ENCODE data around the gene DNAH8.
A peak's percentile ranks its signal among the peaks of the same experiment; 100 is the strongest.
"Not testable (repeated sequence)": the region's sequence is repeated elsewhere in the genome, so short reads cannot be mapped to it uniquely, and the experiment has no call there.

DNAH8 gene

GRCh38 chr6:38779310-38780062 lies 64.4 kb downstream of the DNAH8 start:
- H3K36me3 ChIP-seq (replicated peaks), result no peaks in the 10 kb centered on the region
- no peak for DNase-seq (ENCODE audit: low spot score in 2 of 2)
- H3K9me3 ChIP-seq, result no peaks in the 10 kb centered on the region
- H3K4me1 ChIP-seq, result peaks cover 13% of the 10 kb centered on the region
- no peaks in the 10 kb centered on the region; the same call in 1 of the 2 replicates for H3K27me3 ChIP-seq (ENCODE audit: low read depth)
- H3K4me3 ChIP-seq, result no peak overlapping the region
- in situ Hi-C loops (cut with MboI; ENCODE audit: low sequenced_read_pairs), result no loop called here

DNA sequence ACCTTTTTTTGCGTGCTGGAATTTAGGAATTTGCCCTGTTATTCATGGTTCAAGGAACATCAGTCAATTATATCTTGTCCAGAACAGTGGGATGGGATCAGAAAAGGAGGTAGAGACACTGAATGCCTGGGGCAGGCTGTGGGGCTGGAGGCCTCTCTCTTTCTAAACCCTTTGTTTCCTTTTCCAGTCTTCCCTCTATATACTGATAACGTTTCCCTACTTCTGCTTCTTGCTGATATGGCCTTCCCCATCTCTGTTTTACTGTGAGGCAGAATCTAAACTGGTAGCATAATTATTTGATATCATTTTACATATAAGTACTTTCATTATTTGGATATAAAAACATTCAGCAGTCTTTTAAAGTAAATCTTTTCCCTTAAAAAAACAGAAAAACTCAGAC lies 67.5 kb downstream of the DNAH8 start:
- Histone ChIP-seq H3K9me3 (no peaks in the 10 kb centered on the region), H3K4me1 (peaks cover 29% of the 10 kb centered on the region), H3K4me3 (no peak overlapping the region), H3K27me3 (ENCODE audit: low read depth) (no peaks in the 10 kb centered on the region; the same call in 1 of the 2 replicates), H3K36me3 (replicated peaks) (no peaks in the 10 kb centered on the region)
- DNase-seq (ENCODE audit: low spot score in 2 of 2), result no peak
- in situ Hi-C loops (cut with MboI; ENCODE audit: low sequenced_read_pairs), result no loop called here

DNA sequence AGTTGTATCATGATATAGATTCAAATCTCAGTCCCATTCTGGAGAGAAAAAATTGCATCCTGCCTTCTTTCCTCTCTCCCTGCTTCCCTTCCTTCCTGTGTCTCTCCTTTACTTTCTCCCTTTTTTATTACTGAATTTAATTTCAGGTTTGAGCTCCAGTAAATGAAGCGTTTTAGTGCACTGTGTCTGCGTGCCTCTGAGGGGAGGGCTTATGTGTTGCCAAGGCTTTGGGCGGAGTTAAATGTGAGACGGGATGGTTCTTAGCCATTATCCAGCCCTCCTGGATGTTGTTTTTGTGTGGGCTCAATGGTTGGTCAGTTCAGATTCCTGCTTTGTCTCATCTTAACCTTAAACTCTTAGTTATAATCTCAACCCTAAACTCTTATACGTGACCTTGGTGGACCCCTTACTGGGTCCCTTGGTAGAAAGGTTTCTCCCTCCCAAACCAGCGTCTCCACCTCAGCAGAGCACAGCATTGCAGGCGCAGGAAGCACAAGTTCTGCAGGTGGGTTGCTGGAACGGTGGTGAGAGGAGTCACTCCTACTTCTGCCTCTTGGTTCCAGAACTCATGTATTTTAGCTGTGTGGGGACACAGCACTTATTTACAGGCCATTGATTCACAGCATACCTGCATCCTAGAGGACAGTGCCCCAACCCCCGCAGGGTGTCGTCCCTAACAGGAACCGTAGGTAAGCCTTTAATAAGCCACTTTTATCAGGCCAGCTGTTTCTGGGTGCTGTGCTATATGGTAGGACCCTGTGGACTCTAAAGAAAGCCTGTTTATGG lies 68.5 kb downstream of the DNAH8 start:
- H3K27me3 ChIP-seq (ENCODE audit: low read depth), result no peaks in the 10 kb centered on the region; the same call in 1 of the 2 replicates
- H3K4me3 ChIP-seq, result no peak overlapping the region
- no peaks in the 10 kb centered on the region for H3K9me3 ChIP-seq
- in situ Hi-C loops (cut with MboI; ENCODE audit: low sequenced_read_pairs), result no loop called here
- no peaks in the 10 kb centered on the region for H3K36me3 ChIP-seq (replicated peaks)
- DNase-seq (ENCODE audit: low spot score in 2 of 2), result peak; percentile 28 to 48
- peaks cover 29% of the 10 kb centered on the region for H3K4me1 ChIP-seq

DNA sequence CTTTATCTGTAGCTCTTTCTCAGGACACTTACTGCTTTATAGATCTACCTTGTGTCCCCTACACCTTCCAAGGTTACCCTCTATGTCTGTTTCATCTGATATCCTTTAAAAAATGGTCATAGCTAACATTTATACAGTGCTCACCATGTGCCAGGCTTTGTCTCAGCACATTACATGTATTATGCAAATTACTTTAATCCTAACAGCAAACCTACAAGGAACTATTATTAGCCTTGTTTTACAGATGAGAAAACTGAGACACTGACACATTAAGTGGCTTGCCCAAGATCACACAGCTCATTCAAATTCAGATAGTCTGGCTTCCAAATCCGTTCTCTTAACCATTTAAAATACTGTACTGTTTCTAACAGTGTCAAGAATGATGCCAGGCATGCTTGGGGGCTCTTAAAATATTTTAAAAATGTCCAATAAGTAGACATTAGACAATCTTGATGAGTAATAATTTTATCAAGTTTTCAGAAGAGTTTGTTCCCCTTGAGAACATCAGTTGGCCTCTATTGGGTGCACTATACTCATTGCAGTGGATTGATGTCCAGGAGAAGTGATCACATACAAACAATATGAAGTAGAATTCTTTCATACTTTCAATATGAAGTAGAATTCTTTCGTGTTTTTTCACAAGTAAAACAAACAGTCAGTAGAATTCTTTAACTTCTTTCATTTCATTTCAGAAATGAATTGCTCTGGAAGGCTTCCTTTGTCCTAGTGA lies 69.6 kb downstream of the DNAH8 start:
- DNase-seq (ENCODE audit: low spot score in 2 of 2), result peak; percentile 24 to 84
- Histone ChIP-seq H3K4me1 (peaks cover 29% of the 10 kb centered on the region), H3K4me3 (no peak overlapping the region), H3K36me3 (replicated peaks) (no peaks in the 10 kb centered on the region), H3K9me3 (no peaks in the 10 kb centered on the region), H3K27me3 (ENCODE audit: low read depth) (no peaks in the 10 kb centered on the region)
- in situ Hi-C loops (cut with MboI; ENCODE audit: low sequenced_read_pairs), result no loop called here

DNA sequence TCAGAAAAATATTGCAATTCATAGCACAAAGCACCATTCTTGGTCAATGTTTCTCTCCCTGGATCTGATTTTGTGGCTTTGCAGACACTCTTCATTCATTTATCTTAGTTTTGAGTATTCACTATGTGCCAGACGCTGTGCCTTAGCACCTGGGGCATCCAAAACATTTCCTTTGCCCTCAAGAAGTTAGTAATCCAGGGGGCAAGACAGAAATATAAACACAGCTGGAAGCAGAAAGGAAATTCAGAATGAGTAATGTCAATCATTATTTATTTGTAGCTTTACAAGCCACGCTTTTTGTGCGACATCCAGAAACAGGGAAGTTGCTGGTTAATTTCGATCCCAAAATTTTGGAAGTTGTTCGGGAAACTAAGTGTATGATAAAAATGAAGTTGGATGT lies 71.4 kb downstream of the DNAH8 start:
- DNase-seq (ENCODE audit: low spot score in 2 of 2), result no peak

GRCh38 chr6:38789256-38789655 lies 74.1 kb downstream of the DNAH8 start:
- in situ Hi-C loops (cut with MboI; ENCODE audit: low sequenced_read_pairs), result no loop called here
- Histone ChIP-seq H3K27me3 (ENCODE audit: low read depth) (no peaks in the 10 kb centered on the region), H3K9me3 (no peaks in the 10 kb centered on the region), H3K4me3 (no peak overlapping the region), H3K4me1 (peaks cover 19% of the 10 kb centered on the region), H3K36me3 (replicated peaks) (no peaks in the 10 kb centered on the region)
- DNase-seq (ENCODE audit: low spot score in 2 of 2), result no peak

More for the DNA sequence above, 71.4 kb downstream of the DNAH8 start:
- Histone ChIP-seq H3K27me3 (ENCODE audit: low read depth) (no peaks in the 10 kb centered on the region), H3K4me1 (peaks cover 29% of the 10 kb centered on the region), H3K4me3 (no peak overlapping the region), H3K9me3 (no peaks in the 10 kb centered on the region), H3K36me3 (replicated peaks) (no peaks in the 10 kb centered on the region)
- in situ Hi-C loops (cut with MboI; ENCODE audit: low sequenced_read_pairs), result no loop called here

DNA sequence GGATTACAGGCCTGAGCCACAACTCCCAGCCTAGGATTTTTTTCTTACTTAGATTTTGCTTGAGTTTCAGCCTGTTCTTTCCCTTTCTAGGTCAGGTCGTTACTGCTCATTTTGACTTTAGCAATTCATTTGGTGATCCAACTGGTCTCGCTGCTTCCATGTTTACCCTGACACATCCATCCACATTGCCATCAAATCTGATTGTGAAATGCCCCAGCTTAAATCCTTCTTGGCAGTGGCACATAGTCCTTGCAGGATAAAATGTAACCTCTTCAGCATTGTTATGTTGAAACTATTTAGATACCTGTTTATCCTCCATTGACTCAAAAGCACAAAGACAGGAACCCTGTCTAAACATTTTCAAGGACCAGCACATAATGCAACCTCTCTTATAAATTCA lies 77.2 kb downstream of the DNAH8 start:
- Histone ChIP-seq H3K9me3 (no peaks in the 10 kb centered on the region), H3K4me3 (no peak overlapping the region), H3K36me3 (replicated peaks) (no peaks in the 10 kb centered on the region), H3K27me3 (ENCODE audit: low read depth) (no peaks in the 10 kb centered on the region), H3K4me1 (no peaks in the 10 kb centered on the region)
- in situ Hi-C loops (cut with MboI; ENCODE audit: low sequenced_read_pairs), result no loop called here
- DNase-seq (ENCODE audit: low spot score in 2 of 2), result no peak

DNA sequence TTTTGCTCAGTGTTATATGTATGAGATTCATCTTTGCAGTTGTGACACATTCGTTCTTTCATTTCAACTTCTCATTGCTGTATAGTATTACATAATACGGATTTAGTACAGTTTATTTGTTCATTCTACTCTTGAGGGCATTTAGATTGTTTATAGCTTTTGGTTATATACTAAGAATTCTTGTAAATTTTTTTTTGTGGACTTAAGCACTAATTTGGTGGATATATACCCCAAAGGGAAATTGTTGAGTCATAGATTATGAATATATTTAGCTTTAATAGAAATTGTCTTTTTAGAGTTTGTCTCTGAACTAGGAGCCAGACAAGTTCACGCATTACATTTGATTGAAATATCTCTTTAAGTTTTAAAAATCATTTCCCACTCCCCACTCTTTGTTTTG lies 79.6 kb downstream of the DNAH8 start:
- Histone ChIP-seq H3K4me3 (no peak overlapping the region), H3K27me3 (ENCODE audit: low read depth) (0 out of 2 replicates have a peak, but pooled peaks cover 4% of the 10 kb centered on the region), H3K4me1 (no peaks in the 10 kb centered on the region), H3K36me3 (replicated peaks) (no peaks in the 10 kb centered on the region), H3K9me3 (no peaks in the 10 kb centered on the region)
- in situ Hi-C loops (cut with MboI; ENCODE audit: low sequenced_read_pairs), result no loop called here
- DNase-seq (ENCODE audit: low spot score in 2 of 2), result no peak

GRCh38 chr6:38796006-38796405 lies 80.9 kb downstream of the DNAH8 start:
- H3K4me3 ChIP-seq, result no peak overlapping the region
- H3K36me3 ChIP-seq (replicated peaks), result no peaks in the 10 kb centered on the region
- H3K4me1 ChIP-seq, result no peaks in the 10 kb centered on the region
- in situ Hi-C loops (cut with MboI; ENCODE audit: low sequenced_read_pairs), result no loop called here
- no peak for DNase-seq (ENCODE audit: low spot score in 2 of 2)
- H3K9me3 ChIP-seq, result no peaks in the 10 kb centered on the region
- H3K27me3 ChIP-seq (ENCODE audit: low read depth), result 0 out of 2 replicates have a peak, but pooled peaks cover 9% of the 10 kb centered on the region

GRCh38 chr6:38796437-38796836 lies 81.3 kb downstream of the DNAH8 start:
- DNase-seq (ENCODE audit: low spot score in 2 of 2); H3K4me1 ChIP-seq; H3K36me3 ChIP-seq (replicated peaks); in situ Hi-C loops (cut with MboI; ENCODE audit: low sequenced_read_pairs); H3K9me3 ChIP-seq; H3K4me3 ChIP-seq; H3K27me3 ChIP-seq (ENCODE audit: low read depth): not testable (repeated sequence)

DNA sequence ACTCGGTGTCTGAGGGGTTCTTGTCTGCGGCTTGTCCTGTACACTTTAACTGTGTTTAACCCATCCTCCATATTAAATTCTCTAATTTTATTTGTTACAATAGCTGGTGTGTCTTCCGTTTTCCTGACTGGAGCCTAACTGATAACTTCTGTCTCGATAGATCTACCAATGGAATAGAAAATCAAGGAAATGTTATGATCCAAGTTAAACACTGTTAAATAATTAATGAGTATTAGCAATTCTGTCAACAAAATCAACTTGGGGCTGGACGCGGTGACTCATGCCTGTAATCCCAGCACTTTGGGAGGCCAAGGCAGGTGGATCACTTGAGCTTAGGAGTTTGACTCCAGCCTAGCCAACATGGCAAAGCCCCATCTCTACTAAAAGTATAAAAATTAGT lies 81.7 kb downstream of the DNAH8 start:
- in situ Hi-C loops (cut with MboI; ENCODE audit: low sequenced_read_pairs), result no loop called here
- Histone ChIP-seq H3K36me3 (replicated peaks) (no peaks in the 10 kb centered on the region), H3K9me3 (no peaks in the 10 kb centered on the region), H3K4me3 (no peak overlapping the region), H3K4me1 (no peaks in the 10 kb centered on the region), H3K27me3 (ENCODE audit: low read depth) (0 out of 2 replicates have a peak, but pooled peaks cover 9% of the 10 kb centered on the region)
- DNase-seq (ENCODE audit: low spot score in 2 of 2), result no peak

GRCh38 chr6:38797391-38797790 lies 82.3 kb downstream of the DNAH8 start:
- in situ Hi-C loops (cut with MboI; ENCODE audit: low sequenced_read_pairs), result no loop called here
- no peaks in the 10 kb centered on the region for H3K36me3 ChIP-seq (replicated peaks)
- no peaks in the 10 kb centered on the region for H3K4me1 ChIP-seq
- H3K9me3 ChIP-seq, result no peaks in the 10 kb centered on the region
- no peak overlapping the region for H3K4me3 ChIP-seq
- H3K27me3 ChIP-seq (ENCODE audit: low read depth), result 0 out of 2 replicates have a peak, but pooled peaks cover 10% of the 10 kb centered on the region
- DNase-seq (ENCODE audit: low spot score in 2 of 2), result no peak

- Histone ChIP-seq H3K4me1 (no peaks in the 10 kb centered on the region), H3K36me3 (replicated peaks) (no peaks in the 10 kb centered on the region), H3K4me3 (no peak overlapping the region), H3K27me3 (ENCODE audit: low read depth) (0 out of 2 replicates have a peak, but pooled peaks cover 14% of the 10 kb centered on the region), H3K9me3 (no peaks in the 10 kb centered on the region)
- DNase-seq (ENCODE audit: low spot score in 2 of 2), result no peak
- in situ Hi-C loops (cut with MboI; ENCODE audit: low sequenced_read_pairs), result no loop called here
Observed at GRCh38 chr6:38799529-38800184, 84.5 kb downstream of the DNAH8 start.
